Measurements from ENCODE around the gene NTN5.

Gene NTN5

GRCh38 chr19:48613852-48614435, 58.9 kb downstream of the NTN5 start:
- DNase-seq (ENCODE audit: insufficient read length, low spot score) (no peak), FAIRE-seq (no peak)
- TF ChIP-seq, protein P1, sequence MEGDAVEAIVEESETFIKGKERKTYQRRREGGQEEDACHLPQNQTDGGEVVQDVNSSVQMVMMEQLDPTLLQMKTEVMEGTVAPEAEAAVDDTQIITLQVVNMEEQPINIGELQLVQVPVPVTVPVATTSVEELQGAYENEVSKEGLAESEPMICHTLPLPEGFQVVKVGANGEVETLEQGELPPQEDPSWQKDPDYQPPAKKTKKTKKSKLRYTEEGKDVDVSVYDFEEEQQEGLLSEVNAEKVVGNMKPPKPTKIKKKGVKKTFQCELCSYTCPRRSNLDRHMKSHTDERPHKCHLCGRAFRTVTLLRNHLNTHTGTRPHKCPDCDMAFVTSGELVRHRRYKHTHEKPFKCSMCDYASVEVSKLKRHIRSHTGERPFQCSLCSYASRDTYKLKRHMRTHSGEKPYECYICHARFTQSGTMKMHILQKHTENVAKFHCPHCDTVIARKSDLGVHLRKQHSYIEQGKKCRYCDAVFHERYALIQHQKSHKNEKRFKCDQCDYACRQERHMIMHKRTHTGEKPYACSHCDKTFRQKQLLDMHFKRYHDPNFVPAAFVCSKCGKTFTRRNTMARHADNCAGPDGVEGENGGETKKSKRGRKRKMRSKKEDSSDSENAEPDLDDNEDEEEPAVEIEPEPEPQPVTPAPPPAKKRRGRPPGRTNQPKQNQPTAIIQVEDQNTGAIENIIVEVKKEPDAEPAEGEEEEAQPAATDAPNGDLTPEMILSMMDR (IDR thresholded peaks at IDR 0.05; ENCODE audit: insufficient read depth, missing control alignments), result no peak

DNA sequence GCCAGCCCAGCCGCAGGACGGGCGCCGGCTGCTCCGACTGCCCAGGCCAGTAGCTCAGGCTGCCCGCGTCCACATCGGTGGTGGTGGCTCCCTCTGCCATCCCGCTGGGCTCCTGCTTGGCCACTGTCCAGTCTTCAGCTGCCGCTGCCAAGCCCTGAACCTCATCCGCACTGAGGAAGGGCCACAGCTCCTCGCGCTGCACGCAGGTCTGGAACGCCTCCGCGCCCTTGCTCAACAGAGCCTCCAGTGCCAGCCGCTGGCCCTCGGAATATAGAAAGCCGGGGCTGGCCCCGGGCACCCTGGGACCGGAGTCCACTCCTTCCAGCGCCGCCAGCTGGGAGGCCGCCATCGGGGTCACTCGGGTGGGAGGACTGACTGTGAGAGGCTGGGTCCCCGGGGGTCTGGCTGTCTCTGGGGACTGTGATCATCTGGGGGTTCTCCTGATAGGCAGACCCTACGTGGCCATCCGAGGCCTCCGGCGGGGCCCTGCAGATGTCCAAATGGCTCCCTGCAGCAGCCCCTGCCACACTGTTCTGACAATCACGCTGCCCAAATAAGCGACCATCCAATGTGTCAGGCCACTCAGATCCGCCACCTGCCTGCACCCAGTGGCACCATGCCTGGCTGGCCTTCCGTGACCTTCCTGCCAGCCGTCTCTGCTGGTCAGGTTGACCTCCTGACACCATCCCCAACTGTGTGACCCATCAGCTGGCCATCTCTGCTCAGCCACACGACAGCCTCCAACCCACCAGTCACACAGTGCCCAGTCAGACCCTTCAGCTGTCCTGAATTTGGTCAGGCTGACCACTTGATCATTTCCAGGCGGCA, 59.6 kb downstream of the NTN5 start:
- DNase-seq (ENCODE audit: insufficient read length, low spot score) (no peak), FAIRE-seq (no peak)
- TF ChIP-seq, protein P1 (IDR thresholded peaks at IDR 0.05; ENCODE audit: insufficient read depth, missing control alignments), result no peak

GRCh38 chr19:48611872-48612271, 60.9 kb downstream of the NTN5 start:
- DNase-seq (ENCODE audit: insufficient read length, low spot score), result no peak
- TF ChIP-seq, protein P1 (IDR thresholded peaks at IDR 0.05; ENCODE audit: insufficient read depth, missing control alignments), result no peak
- no peak for FAIRE-seq
